GM12878 (cell line): ENCODE measurements around the gene TRIM8.

Source experiments
- CBX3 ChIP-seq: fragments of 200-600 bp; sonication (generic); IDR thresholded peaks from 2 replicates; pipeline ENCODE4 v1.6.1; 2016; ENCODE audit warnings: low read depth, borderline replicate concordance
- CBX5 ChIP-seq: sonication (generic); IDR thresholded peaks from 2 replicates; pipeline ENCODE4 v1.6.1; 2016; ENCODE audit warnings: low read depth, moderate library complexity, mild to moderate bottlenecking, inconsistent platforms
- CHD2 ChIP-seq: IDR thresholded peaks from 2 replicates; pipeline ENCODE4 v1.6.1; 2011; ENCODE audit warnings: low read depth, low read length, improper control_type of control experiment, borderline replicate concordance
- EP300 ChIP-seq, 2 experiments: fragments of 150-350 bp in 1 of 2; IDR thresholded peaks; 2 replicates each; pipeline ENCODE4 v1.6.1; 2011 to 2012; ENCODE audit warnings: low read depth in 2 of 2, low read length in 2 of 2, borderline replicate concordance in 1 of 2, improper control_type of control experiment in 1 of 2, inconsistent platforms in 1 of 2; ENCODE audit not compliant: control insufficient read depth in 1 of 2
- GATAD2B ChIP-seq: fragments of 450-650 bp; conservative IDR thresholded peaks from 2 replicates; pipeline ENCODE4 v1.6.1; 2017; ENCODE audit warnings: low read depth, mild to moderate bottlenecking, moderate library complexity
- KDM1A ChIP-seq: fragments of 200-600 bp; sonication (generic); IDR thresholded peaks from 2 replicates; pipeline ENCODE4 v1.6.1; 2016; ENCODE audit warnings: borderline replicate concordance
- POLR2A ChIP-seq: IDR thresholded peaks from 2 replicates; pipeline ENCODE4 v1.6.1; 2011; ENCODE audit warnings: low read depth, mild to moderate bottlenecking, low read length
- POLR2AphosphoS5 ChIP-seq: IDR thresholded peaks from 2 replicates; pipeline ENCODE4 v1.6.1; 2011; ENCODE audit warnings: mild to moderate bottlenecking, low read length, inconsistent platforms
- SMC3 ChIP-seq: IDR thresholded peaks from 2 replicates; pipeline ENCODE4 v1.6.1; 2011; ENCODE audit warnings: low read length, improper control_type of control experiment, borderline replicate concordance
- SUZ12 ChIP-seq: fragments of 200-600 bp; sonication (generic); IDR thresholded peaks from one replicate; pipeline ENCODE4 v1.6.1; 2018; ENCODE audit warnings: antibody characterized with exemption, mild to moderate bottlenecking; ENCODE audit not compliant: unreplicated experiment
- TBL1XR1 ChIP-seq: IDR thresholded peaks from 2 replicates; pipeline ENCODE4 v1.6.1; 2012; ENCODE audit warnings: low read depth, low read length, improper control_type of control experiment
- TCF12 ChIP-seq: IDR thresholded peaks from 2 replicates; pipeline ENCODE4 v1.6.1; 2011; ENCODE audit warnings: low read depth, mild to moderate bottlenecking, low read length
- TF ChIP-seq, protein P1 (sequence below): IDR thresholded peaks from 2 replicates; pipeline ENCODE4 v1.6.1; 2011; ENCODE audit warnings: mild to moderate bottlenecking, low read depth, low read length, moderate library complexity; ENCODE audit not compliant: insufficient replicate concordance
- TF ChIP-seq, protein P2 (sequence below): IDR thresholded peaks from 2 replicates; pipeline ENCODE4 v1.6.1; 2012; ENCODE audit warnings: low read depth, low read length, improper control_type of control experiment

DNA sequence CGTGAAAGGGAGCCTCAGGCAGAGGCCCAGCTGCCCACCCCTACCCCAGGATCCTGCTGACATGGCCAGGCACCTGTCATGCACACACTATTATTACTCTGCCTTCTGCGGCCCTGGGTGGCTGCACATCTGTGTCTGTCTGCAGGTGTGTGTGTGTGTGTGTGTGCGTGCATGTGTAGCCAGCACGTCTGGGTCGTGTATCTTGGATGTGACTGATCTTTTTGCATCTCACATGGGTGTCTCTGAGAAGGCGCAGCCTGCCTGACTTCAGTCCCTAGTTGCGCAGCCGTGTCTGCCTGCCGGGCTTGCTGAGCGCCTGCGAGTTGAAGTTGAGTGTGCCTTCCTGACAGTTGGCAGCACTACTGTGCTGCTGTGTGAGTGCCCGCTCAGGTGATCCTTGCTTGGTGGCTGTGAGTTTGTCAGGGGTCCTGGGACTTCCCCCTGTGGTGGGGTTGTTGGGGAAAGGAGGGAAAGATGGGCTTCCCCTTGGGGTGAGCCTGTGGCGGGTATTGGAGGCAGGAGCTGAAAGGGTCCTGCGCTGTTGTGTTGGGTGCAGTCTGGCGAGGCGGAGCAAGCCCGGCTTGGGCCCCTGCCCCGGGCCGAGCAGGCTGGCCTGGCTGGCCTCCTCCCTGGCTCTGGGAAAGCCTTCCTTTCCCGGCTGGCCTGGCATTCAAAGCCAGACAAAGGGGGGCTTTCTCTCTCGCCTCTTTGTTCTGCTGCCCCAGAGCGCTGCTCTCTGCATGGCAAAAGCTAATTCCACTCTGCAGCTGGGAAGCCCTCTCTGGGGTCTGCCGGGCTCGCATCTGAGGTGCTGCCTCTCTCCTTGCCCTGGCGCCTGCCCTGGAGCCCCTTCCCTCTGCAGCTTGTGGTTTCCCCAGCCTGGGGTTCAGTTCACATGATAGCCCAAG, 4.9 kb downstream of the TRIM8 start:
- TF ChIP-seq SMC3 (no peak), EP300 (IDR thresholded peaks at IDR 0.05; ENCODE audit: borderline replicate concordance in 1 of 2, control insufficient read depth in 1 of 2, low read depth in 2 of 2, low read length in 2 of 2) (no peak), POLR2A (peak; percentile 64), SUZ12 (no peak), KDM1A (no peak), CBX3 (no peak), POLR2AphosphoS5 (peak; percentile 31; the same call in 1 of the 2 replicates), TBL1XR1 (no peak), CBX5 (no peak), TCF12 (0 out of 2 replicates have a peak, but pooled peaks have one; percentile 10), GATAD2B (no peak), CHD2 (no peak)
- TF ChIP-seq, protein P1, sequence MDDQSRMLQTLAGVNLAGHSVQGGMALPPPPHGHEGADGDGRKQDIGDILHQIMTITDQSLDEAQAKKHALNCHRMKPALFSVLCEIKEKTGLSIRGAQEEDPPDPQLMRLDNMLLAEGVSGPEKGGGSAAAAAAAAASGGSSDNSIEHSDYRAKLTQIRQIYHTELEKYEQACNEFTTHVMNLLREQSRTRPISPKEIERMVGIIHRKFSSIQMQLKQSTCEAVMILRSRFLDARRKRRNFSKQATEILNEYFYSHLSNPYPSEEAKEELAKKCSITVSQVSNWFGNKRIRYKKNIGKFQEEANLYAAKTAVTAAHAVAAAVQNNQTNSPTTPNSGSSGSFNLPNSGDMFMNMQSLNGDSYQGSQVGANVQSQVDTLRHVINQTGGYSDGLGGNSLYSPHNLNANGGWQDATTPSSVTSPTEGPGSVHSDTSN, result no peak
- TF ChIP-seq, protein P2, sequence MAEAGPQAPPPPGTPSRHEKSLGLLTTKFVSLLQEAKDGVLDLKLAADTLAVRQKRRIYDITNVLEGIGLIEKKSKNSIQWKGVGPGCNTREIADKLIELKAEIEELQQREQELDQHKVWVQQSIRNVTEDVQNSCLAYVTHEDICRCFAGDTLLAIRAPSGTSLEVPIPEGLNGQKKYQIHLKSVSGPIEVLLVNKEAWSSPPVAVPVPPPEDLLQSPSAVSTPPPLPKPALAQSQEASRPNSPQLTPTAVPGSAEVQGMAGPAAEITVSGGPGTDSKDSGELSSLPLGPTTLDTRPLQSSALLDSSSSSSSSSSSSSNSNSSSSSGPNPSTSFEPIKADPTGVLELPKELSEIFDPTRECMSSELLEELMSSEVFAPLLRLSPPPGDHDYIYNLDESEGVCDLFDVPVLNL, result no peak
